Head of caudate nucleus (tissue), 42 donors: Measurements from ENCODE around the gene UBA6.
"Not testable (repeated sequence)": the region's sequence is repeated elsewhere in the genome, so short reads cannot be mapped to it uniquely, and the experiment has no call there.

Source experiments
- DNase-seq, 42 donors: peaks; one replicate each; pipeline versions ENCODE4 v3.0.0 to v3.0.0-alpha.2; 2020 to 2021; ENCODE audit warnings: mixed read lengths in 7 of 42
- intact Hi-C: fragments of 100-400 bp; cut with DNase I; formaldehyde crosslinking; loops from one replicate; pipeline ENCODE4 v1.15.0; 2022

UBA6 gene

DNA sequence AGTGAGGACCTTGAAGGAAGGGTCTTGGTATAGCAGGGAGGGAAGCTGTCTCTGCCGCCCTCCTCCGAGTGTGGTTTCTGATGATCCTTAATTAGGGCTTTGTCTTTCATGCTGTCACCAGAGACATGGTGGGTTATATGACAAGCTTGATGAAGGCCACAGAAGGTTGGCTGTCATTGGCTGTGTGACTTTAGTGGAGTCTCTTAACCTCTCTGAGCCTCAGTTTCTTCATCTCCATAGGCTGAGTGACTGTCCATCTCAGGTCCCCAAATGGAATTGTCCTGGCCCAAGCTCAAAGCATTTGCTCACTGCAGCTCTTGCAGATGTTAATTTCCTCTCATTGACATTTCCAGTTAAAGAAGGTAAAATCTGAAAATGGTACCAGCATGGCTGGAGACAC is 16.6 kb upstream of the UBA6 start:
- intact Hi-C loops = no loop called here
- DNase-seq = no peak

- no peak for DNase-seq
- intact Hi-C loops = no loop called here
These were observed 14.0 kb upstream of the UBA6 start for GRCh38 chr4:67714955-67715354.

DNA sequence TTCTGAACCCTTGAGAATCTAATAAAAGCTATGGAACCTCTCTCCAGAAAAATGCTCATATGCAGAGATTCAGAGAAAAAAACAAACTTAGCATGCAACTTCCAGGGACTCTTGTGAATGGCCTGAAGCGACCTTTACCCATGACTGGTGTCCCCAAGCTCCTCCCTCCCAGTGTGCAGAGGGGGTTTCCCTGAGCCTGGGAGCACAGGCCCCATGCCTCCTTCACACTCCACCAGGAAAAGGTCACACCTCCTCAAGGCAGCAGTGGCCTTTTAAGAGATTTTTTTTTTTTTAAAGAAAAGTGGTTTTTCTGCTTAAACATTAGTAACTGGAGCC is 13.3 kb upstream of the UBA6 start:
- DNase-seq = no peak
- intact Hi-C loops = no loop called here

DNA sequence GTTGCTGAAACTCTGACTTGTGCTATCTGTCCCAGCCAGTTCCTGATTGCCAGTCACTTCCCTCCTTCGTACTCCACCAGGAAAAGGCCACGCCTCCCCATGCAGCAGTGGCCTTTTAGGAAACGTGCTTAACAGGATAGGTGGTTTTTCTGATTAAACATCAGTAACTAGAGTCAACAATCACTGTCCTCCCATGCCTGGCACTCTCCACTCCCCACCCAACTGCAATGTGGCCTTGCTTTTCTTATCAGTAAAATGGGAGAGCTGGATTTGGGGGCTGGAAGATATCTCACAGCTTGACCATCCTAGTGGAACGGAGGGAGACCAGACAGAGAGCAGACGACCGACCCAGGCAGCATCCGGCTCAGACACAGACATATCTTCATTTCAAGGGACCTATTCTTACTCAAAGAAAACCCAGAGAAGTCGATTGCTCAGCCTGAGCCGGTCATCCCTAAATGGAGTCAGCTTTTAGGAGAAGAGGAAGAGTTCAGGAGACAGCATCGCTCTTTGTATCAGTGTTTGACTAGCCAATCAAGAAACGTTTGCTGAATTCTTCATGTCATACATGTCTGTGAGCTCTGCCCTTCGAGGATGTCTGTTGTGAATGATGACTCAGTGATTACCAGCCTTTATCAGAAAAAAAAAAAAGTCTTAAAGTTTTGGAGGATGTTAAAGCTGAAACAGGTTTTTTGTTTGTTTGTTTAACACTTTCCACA is 12.7 kb upstream of the UBA6 start:
- no peak for DNase-seq
- intact Hi-C loops = no loop called here

DNA sequence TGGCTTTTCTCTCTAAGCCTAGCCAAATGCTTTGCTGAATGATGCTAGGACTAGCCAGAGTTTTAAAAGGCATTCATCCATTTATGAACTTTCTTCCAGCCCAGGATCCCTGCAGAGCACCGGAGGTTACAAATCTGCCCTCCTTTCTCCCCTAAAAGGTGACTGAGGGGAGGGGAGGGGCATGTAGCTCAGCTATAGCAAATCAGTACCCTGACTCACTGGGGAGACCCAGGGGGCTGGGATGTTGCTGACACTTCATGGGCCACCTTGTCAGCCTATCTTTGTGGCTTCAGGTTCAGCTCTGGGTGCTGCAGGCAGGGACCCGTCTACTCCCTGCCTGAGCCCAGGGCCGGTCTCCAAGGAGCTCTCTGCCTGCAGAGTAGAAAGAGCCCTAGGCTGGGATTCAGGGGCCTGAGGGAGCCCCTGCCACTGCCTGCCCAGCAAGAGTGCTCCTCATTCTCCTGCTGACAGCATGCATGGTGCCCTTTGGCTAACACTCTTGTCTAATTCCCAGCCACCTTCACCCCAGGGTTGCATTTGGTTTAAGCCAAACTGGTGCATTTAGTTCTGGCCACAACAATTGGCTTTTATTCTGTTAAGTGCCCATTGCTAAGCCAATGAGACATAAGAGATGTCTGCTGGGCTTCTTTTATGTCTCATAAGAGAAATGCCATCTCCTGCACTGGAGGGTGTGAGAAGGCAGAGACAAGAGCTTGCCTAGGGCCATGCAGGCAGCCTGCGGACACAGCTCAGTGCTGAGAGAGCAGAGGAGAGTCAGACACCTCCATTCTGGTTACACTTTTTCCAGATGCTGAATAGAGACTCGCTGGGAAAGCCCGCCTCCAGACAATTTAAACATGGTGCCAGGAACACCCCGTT is 11.9 kb upstream of the UBA6 start:
- intact Hi-C loops = no loop called here
- no peak for DNase-seq

DNA sequence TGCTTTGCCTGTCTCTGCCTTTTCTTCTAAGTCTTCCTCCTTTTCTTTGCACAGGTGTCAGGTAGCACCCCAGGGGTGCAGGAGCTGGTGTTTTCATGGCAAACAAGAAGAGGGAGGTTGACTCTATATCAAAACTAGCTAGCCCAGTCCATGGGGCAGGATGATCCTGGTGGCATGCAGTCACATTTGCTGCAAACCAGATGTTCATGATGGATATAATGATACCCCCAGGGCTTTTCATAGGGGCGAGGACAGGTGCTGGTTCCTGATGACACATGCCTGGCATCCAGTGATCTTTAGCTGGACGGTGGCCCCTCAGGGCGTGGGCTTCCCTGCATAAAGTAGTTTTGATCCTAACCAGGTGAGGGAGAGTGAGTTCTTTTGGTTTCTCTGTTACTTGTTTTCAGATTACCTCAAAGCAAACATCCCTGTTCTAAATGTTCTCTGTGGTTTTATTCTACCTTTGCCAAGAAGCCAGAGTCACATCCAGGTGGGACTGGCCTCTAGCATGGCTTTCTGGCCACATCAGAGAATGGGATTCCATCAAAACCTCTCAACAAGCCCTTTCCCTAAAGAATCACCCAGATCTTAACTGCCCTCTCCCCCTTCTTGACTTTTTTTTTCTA is 11.2 kb upstream of the UBA6 start:
- intact Hi-C loops = no loop called here
- DNase-seq = no peak

GRCh38 chr4:67706682-67707081 is 5.7 kb upstream of the UBA6 start:
- DNase-seq, intact Hi-C loops: not testable (repeated sequence)

- DNase-seq = no peak
- intact Hi-C loops = no loop called here
These were observed 3.9 kb upstream of the UBA6 start for GRCh38 chr4:67704843-67705242.

DNA sequence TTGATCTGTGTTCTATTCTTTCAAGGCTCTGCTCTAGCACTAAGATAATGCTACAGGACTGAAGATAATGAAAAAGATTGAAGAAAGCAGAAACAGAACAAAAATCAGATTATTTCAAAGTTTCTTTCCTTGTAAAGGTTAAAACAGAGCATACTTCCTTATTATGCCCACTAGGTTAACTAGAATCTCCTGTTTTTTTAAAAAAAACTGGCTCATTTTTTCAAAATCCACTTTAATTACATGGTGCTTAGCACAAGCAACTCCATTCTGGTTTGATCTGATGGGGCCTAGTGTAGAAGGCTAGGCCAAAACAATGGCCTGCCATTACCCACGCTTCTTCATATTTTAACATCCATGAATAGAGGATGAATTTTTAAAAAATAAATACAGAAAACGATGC is 1.2 kb upstream of the UBA6 start:
- intact Hi-C loops = no loop called here
- no peak for DNase-seq

GRCh38 chr4:67701517-67701850 is 529 bp upstream of the UBA6 start:
- intact Hi-C loops = no loop called here
- peak in 1 of 42 donors; percentile 8 for DNase-seq

DNA sequence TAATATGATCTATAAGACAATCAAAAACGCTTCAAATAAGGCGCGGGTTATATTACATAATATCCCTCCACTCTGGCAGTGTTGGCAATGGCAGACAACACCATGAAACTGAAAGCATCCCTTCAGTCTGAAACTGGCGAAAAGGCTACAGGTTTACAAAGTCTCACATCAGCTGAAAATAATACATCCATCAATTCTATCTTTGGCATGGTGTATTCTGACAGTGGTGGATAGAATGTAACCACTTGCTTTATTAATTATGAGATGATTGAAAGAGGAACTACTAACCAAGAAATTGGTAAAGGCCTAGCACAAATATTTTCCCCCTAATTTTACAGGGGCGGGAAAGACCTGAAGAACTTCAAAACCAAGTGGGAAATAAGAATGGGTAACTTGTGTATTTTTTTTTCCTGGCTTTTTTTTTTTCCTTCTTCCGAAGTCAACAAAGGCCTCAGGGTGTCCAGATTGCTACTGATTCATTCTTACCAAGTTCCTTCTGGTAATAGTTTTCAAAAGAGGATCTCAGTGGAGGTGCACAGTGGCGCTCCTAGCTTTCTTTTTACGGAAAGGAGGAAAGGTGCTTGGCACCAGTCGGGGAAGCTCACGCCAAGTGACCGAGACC is 728 bp downstream of the UBA6 start:
- intact Hi-C loops = no loop called here
- peak in 1 of 42 donors; percentile 24 for DNase-seq

- no peak for DNase-seq
- intact Hi-C loops = loop anchor here (10.0 kb wide), 1 partner anchor 145 kb away; the partner anchor contains the start of gene STAP1
These were observed 1.4 kb downstream of the UBA6 start for GRCh38 chr4:67699603-67700002.

DNA sequence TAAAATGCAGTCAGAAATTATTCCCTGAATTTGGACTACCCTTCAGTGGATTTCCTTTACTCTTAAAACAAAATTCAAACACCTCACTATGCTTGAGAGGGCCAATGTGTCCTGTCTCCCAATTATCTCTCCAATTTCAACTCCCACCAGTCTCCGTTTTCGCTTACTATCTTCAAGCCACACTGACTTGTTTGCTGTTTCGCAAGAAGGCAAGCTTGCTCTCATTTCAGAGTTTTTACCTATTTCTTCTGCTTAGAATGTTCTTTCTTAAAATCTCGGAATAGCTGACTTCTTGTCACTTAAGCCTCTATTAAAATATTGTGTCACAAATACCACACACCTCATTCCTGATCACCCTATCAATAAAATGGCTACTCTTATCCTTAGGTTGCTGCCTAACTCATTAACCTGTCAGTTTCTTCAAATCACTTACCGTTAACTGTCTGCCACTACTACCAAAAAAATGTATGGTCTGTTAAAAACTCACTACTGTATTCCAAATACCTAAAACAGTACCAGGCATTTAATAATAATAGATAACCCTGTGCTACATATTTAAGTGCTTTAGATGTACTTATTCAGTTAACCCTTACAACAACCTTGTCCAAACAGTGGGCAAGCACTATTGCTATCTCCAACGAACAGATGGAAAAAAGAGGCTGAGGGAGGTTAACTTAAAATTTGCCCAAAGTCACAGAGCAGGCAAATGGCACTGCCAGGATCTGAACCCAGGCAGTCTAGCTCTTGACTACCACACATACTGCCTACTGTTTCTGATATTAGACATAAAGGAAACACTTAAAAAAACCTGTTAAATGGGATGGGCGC is 2.9 kb downstream of the UBA6 start:
- intact Hi-C loops = loop anchor here (10.0 kb wide), 1 partner anchor 143 kb away; the partner anchor contains the start of gene STAP1
- no peak for DNase-seq

GRCh38 chr4:67696061-67696460 is 4.9 kb downstream of the UBA6 start:
- intact Hi-C loops = loop anchor here (10.0 kb wide), 1 partner anchor 141 kb away; the partner anchor contains the start of gene STAP1
- no peak for DNase-seq

DNA sequence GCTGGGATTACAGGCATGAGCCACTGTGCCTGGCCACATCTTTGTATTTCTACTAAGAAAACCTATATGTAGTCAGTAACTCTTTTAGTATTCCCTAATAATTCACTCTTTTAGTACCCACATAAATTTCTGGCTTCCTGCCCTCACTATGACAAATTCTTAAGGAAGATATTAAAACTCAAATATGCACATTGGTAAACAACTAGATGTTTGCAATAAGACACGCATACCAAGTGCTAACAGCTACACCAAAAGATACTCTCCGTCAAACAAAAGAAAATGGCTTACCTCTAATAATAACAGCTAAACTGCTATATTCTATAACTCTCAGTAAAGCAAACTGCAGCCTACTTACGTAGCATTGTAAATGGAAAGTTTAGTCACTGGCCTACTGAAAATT is 6.3 kb downstream of the UBA6 start:
- DNase-seq = no peak
- intact Hi-C loops = loop anchor here (10.0 kb wide), 1 partner anchor 140 kb away; the partner anchor contains the start of gene STAP1

DNA sequence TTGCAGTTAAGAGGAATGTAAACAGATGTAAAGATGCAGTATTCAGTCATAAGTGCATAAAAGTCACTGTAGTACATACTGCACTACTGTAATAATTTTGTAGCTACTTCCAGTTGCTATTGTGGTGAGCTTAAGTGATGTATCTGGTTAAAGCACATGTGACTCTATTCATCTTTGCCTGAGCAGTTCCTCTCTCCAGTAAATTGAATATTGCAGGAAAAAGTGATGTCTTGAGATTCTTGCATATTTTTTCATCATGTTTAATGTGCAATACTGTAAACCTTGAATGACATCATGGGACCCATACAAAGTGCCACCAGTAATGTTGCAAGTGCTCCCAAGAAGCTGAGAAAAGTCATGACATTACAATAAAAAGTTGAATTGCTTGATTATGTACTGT is 9.6 kb downstream of the UBA6 start:
- no peak for DNase-seq
- intact Hi-C loops = loop anchor here (10.0 kb wide), 1 partner anchor 137 kb away; the partner anchor contains the start of gene STAP1

GRCh38 chr4:67687636-67688035 is 13.3 kb downstream of the UBA6 start:
- intact Hi-C loops = no loop called here

GRCh38 chr4:67685532-67685859 is 15.5 kb downstream of the UBA6 start:
- no peak for DNase-seq
- intact Hi-C loops = no loop called here

More at GRCh38 chr4:67687636-67688035, 13.3 kb downstream of the UBA6 start:
- no peak for DNase-seq
